RWPE2 (cell line): ENCODE data around the gene BRMS1.

ENCODE experiments used
- ATAC-seq: fragments of 200-7000 bp; cut with Tn5 transposase; 3 replicates; pipeline ENCODE4 v1.9.1; 2021; ENCODE audit warnings: low read depth
- DNase-seq: peaks from one replicate; pipeline ENCODE4 v3.0.0-alpha.2; 2020; ENCODE audit warnings: low spot score
- H3K27ac ChIP-seq: fragments of 450-650 bp; 2 replicates; pipeline ENCODE4 v1.5.1; 2017; ENCODE audit warnings: mild to moderate bottlenecking; ENCODE audit not compliant: poor library complexity, severe bottlenecking
- H3K27me3 ChIP-seq: fragments of 250-450 bp; sonication (Bioruptor Pico); 2 replicates; pipeline ENCODE4 v1.5.1; 2021; ENCODE audit warnings: mild to moderate bottlenecking, moderate library complexity; ENCODE audit not compliant: insufficient read depth, poor library complexity, severe bottlenecking
- H3K36me3 ChIP-seq: fragments of 250-450 bp; sonication (Bioruptor Pico); 2 replicates; pipeline ENCODE4 v1.5.1; 2020; ENCODE audit warnings: low read depth, mild to moderate bottlenecking, moderate library complexity
- H3K4me1 ChIP-seq: fragments of 250-450 bp; sonication (Bioruptor Pico); 2 replicates; pipeline ENCODE4 v1.5.1; 2021; ENCODE audit warnings: mild to moderate bottlenecking, moderate library complexity; ENCODE audit not compliant: insufficient read depth, poor library complexity, severe bottlenecking
- H3K4me3 ChIP-seq: fragments of 250-450 bp; sonication (Bioruptor Pico); 2 replicates; pipeline ENCODE4 v1.5.1; 2021; ENCODE audit warnings: mild to moderate bottlenecking, moderate library complexity; ENCODE audit not compliant: severe bottlenecking
- H3K9me3 ChIP-seq: fragments of 250-450 bp; sonication (Bioruptor Pico); 2 replicates; pipeline ENCODE4 v1.5.1; 2021; ENCODE audit warnings: mild to moderate bottlenecking, moderate library complexity; ENCODE audit not compliant: severe bottlenecking
- CTCF ChIP-seq: fragments of 450-650 bp; IDR thresholded peaks from one replicate; pipeline ENCODE4 v1.5.1; 2017; ENCODE audit warnings: mild to moderate bottlenecking, moderate library complexity; ENCODE audit not compliant: poor library complexity, severe bottlenecking

BRMS1 gene

GRCh38 chr11:66326261-66327111 lies 18.4 kb downstream of the BRMS1 start:
- H3K4me3 ChIP-seq = no peak overlapping the region
- no peaks in the 10 kb centered on the region for H3K9me3 ChIP-seq
- no peaks in the 10 kb centered on the region for H3K27me3 ChIP-seq
- H3K27ac ChIP-seq = peak overlapping the region; percentile 92
- DNase-seq = no peak
- ATAC-seq = peak; percentile 33
- no peak for TF ChIP-seq CTCF
- peaks cover 29% of the 10 kb centered on the region for H3K4me1 ChIP-seq
- no peaks in the 10 kb centered on the region for H3K36me3 ChIP-seq

- Histone ChIP-seq H3K4me3 (no peak overlapping the region), H3K9me3 (no peaks in the 10 kb centered on the region), H3K4me1 (peaks cover 29% of the 10 kb centered on the region), H3K27me3 (no peaks in the 10 kb centered on the region), H3K36me3 (no peaks in the 10 kb centered on the region), H3K27ac (peak overlapping the region; percentile 92)
- no peak for TF ChIP-seq CTCF
- DNase-seq (no peak), ATAC-seq (no peak)
Observed at GRCh38 chr11:66325263-66325671, 19.6 kb downstream of the BRMS1 start.

GRCh38 chr11:66324664-66325063 lies 20.2 kb downstream of the BRMS1 start:
- H3K27ac ChIP-seq = peak overlapping the region; percentile 92
- peaks cover 3% of the 10 kb centered on the region for H3K9me3 ChIP-seq
- peaks cover 29% of the 10 kb centered on the region for H3K4me1 ChIP-seq
- no peak overlapping the region for H3K4me3 ChIP-seq
- TF ChIP-seq CTCF = no peak
- no peaks in the 10 kb centered on the region for H3K27me3 ChIP-seq
- H3K36me3 ChIP-seq = no peaks in the 10 kb centered on the region
- ATAC-seq (no peak), DNase-seq (no peak)

- DNase-seq (no peak), ATAC-seq (no peak)
- H3K4me3 ChIP-seq = no peak overlapping the region
- H3K27me3 ChIP-seq = no peaks in the 10 kb centered on the region
- peaks cover 29% of the 10 kb centered on the region for H3K4me1 ChIP-seq
- H3K27ac ChIP-seq = no peak overlapping the region
- H3K9me3 ChIP-seq = peaks cover 3% of the 10 kb centered on the region
- no peak for TF ChIP-seq CTCF
- no peaks in the 10 kb centered on the region for H3K36me3 ChIP-seq
Observed at GRCh38 chr11:66323684-66324083, 21.2 kb downstream of the BRMS1 start.
